HS-5 (cell line): ENCODE data around the gene HEPHL1.

ENCODE experiments used
- DNase-seq: peaks from one replicate; pipeline ENCODE4 v3.0.0-alpha.2; 2012; ENCODE audit warnings: low read depth

HEPHL1 gene

GRCh38 chr11:94024547-94024946 lies 3.4 kb downstream of the HEPHL1 start:
- no peak for DNase-seq

- no peak for DNase-seq
Observed at GRCh38 chr11:94025690-94026394, 4.7 kb downstream of the HEPHL1 start.

GRCh38 chr11:94027210-94027609 lies 6.1 kb downstream of the HEPHL1 start:
- DNase-seq, result no peak

GRCh38 chr11:94028436-94028835 lies 7.3 kb downstream of the HEPHL1 start:
- peak; percentile 80 for DNase-seq

GRCh38 chr11:94030059-94030458 lies 8.9 kb downstream of the HEPHL1 start:
- DNase-seq, result no peak

- no peak for DNase-seq
Observed at GRCh38 chr11:94031625-94032024, 10.5 kb downstream of the HEPHL1 start.

- no peak for DNase-seq
Observed at GRCh38 chr11:94032066-94032465, 10.9 kb downstream of the HEPHL1 start.

- no peak for DNase-seq
Observed at GRCh38 chr11:94032725-94033124, 11.6 kb downstream of the HEPHL1 start.

GRCh38 chr11:94034207-94034606 lies 13.1 kb downstream of the HEPHL1 start:
- DNase-seq, result no peak

- DNase-seq, result no peak
Observed at GRCh38 chr11:94036096-94036495, 14.9 kb downstream of the HEPHL1 start.

- no peak for DNase-seq
Observed at GRCh38 chr11:94043241-94043640, 22.1 kb downstream of the HEPHL1 start.

GRCh38 chr11:94046796-94047195 lies 25.6 kb downstream of the HEPHL1 start:
- no peak for DNase-seq

GRCh38 chr11:94048032-94048709 lies 27.0 kb downstream of the HEPHL1 start:
- no peak for DNase-seq

- no peak for DNase-seq
Observed at GRCh38 chr11:94049351-94049750, 28.2 kb downstream of the HEPHL1 start.

- DNase-seq, result no peak
Observed at GRCh38 chr11:94058630-94059029, 37.5 kb downstream of the HEPHL1 start.

- no peak for DNase-seq
Observed at GRCh38 chr11:94059065-94059464, 37.9 kb downstream of the HEPHL1 start.

- peak; percentile 11 for DNase-seq
Observed at GRCh38 chr11:94060401-94060800, 39.2 kb downstream of the HEPHL1 start.

- no peak for DNase-seq
Observed at GRCh38 chr11:94062360-94062759, 41.2 kb downstream of the HEPHL1 start.

GRCh38 chr11:94066901-94067429 lies 45.8 kb downstream of the HEPHL1 start:
- no peak for DNase-seq

GRCh38 chr11:94068764-94069163 lies 47.6 kb downstream of the HEPHL1 start:
- DNase-seq, result no peak

- no peak for DNase-seq
Observed at GRCh38 chr11:94077552-94078293, 56.6 kb downstream of the HEPHL1 start.

- no peak for DNase-seq
Observed at GRCh38 chr11:94084164-94084563, 63.0 kb downstream of the HEPHL1 start.

GRCh38 chr11:94088906-94089305 lies 67.8 kb downstream of the HEPHL1 start:
- no peak for DNase-seq
